A673 (cell line): ENCODE measurements around the gene PLXNB3. TPM values are rescaled to one million over a fixed set of nuclear protein-coding genes. Genes with fewer than 3 reads are reported as not detected.

Source experiments
- BruUV-seq: library from RNA; stranded (reverse); fragments of 400-500 nt; replicated peaks from 2 replicates; lab custom pipeline; 2021; lab: Mats Ljungman, UMichigan
- CTCF ChIA-PET: fragments of 300-600 bp; sonication (Branson Sonifier 250); formaldehyde crosslinking; loops from one replicate; lab custom pipeline; 2022; ENCODE audit warnings: antibody characterized with exemption; lab: Charles Lee
- POLR2A ChIA-PET: fragments of 300-600 bp; sonication (Branson Sonifier 250); formaldehyde crosslinking; loops from one replicate; lab custom pipeline; 2022; ENCODE audit warnings: antibody characterized with exemption; ENCODE audit not compliant: low non-redundant PET; lab: Charles Lee
- DNase-seq: peaks from one replicate; pipeline ENCODE4 v3.0.0-alpha.2; 2015; ENCODE audit warnings: low spot score
- H3K27ac ChIP-seq: fragments of 200-600 bp; sonication (generic); 2 replicates; pipeline ENCODE4 v1.5.1; 2016; ENCODE audit warnings: mixed run types, low read depth, mild to moderate bottlenecking, mixed read lengths, antibody characterized with exemption, low read length; ENCODE audit not compliant: poor library complexity, severe bottlenecking
- H3K27me3 ChIP-seq: fragments of 200-600 bp; sonication (generic); replicated peaks from 2 replicates; pipeline ENCODE4 v1.6.1; 2017; ENCODE audit warnings: mixed run types, low read depth, mild to moderate bottlenecking, mixed read lengths, antibody characterized with exemption, low read length; ENCODE audit not compliant: insufficient read depth, poor library complexity
- H3K36me3 ChIP-seq: fragments of 200-600 bp; sonication (generic); 2 replicates; pipeline ENCODE4 v1.6.1; 2016; ENCODE audit warnings: mixed run types, mild to moderate bottlenecking, mixed read lengths, antibody characterized with exemption, low read length; ENCODE audit not compliant: insufficient read depth, poor library complexity, severe bottlenecking
- H3K4me1 ChIP-seq: fragments of 200-600 bp; sonication (generic); 2 replicates; pipeline ENCODE4 v1.6.1; 2017; ENCODE audit warnings: mixed run types, mild to moderate bottlenecking, mixed read lengths, antibody characterized with exemption, low read length; ENCODE audit not compliant: insufficient read depth, poor library complexity, severe bottlenecking
- H3K4me3 ChIP-seq: fragments of 200-600 bp; sonication (generic); 2 replicates; pipeline ENCODE4 v1.5.1; 2016; ENCODE audit warnings: low read depth, mixed run types, mild to moderate bottlenecking, mixed read lengths, low read length; ENCODE audit not compliant: poor library complexity, severe bottlenecking
- H3K9me3 ChIP-seq: fragments of 200-600 bp; sonication (generic); 2 replicates; pipeline ENCODE4 v1.6.1; 2016; ENCODE audit warnings: mixed run types, low read depth, mild to moderate bottlenecking, mixed read lengths, antibody characterized with exemption, low read length; ENCODE audit not compliant: poor library complexity, severe bottlenecking
- CTCF ChIP-seq: fragments of 300-800, 200-600 bp; sonication (generic); conservative IDR thresholded peaks from 2 replicates; pipeline ENCODE4 v1.5.1; 2017; ENCODE audit warnings: low read depth, mild to moderate bottlenecking, antibody characterized with exemption, low read length, moderate library complexity, mixed read lengths
- EZH2 ChIP-seq: fragments of 200-600 bp; sonication (generic); IDR thresholded peaks from 2 replicates; pipeline ENCODE4 v1.6.1; 2017; ENCODE audit warnings: borderline replicate concordance, low read depth, mild to moderate bottlenecking, mixed read lengths, antibody characterized with exemption, low read length; ENCODE audit not compliant: poor library complexity, severe bottlenecking
- intact Hi-C: fragments of 100-400 bp; cut with micrococcal nuclease; formaldehyde crosslinking; loops from one replicate; pipeline ENCODE4 v1.10.0; 2022; ENCODE audit not compliant: unreplicated experiment
- total RNA-seq: library from RNA; stranded (reverse); gene quantifications from 2 replicates; pipeline ENCODE4 v1.2.3, GENCODE V29; 2021

PLXNB3 gene
- total RNA-seq, 1 experiment from 2014 or later = not detected

GRCh38 chrX:153762626-153763173, 1.3 kb upstream of the PLXNB3 start:
- Histone ChIP-seq H3K4me3 (no peak overlapping the region), H3K36me3 (no peaks in the 10 kb centered on the region), H3K9me3 (no peaks in the 10 kb centered on the region), H3K27me3 (no peaks in the 10 kb centered on the region), H3K27ac (no peak overlapping the region), H3K4me1 (no peaks in the 10 kb centered on the region)
- no TSS peak for BruUV-seq
- CTCF ChIA-PET = no interaction called here
- intact Hi-C loops = no loop called here
- no peak for DNase-seq
- POLR2A ChIA-PET = no interaction called here
- TF ChIP-seq CTCF (no peak), EZH2 (no peak)

- no TSS peak for BruUV-seq
- no peak for DNase-seq
- H3K36me3 ChIP-seq = no peaks in the 10 kb centered on the region
- CTCF ChIA-PET = no interaction called here
- intact Hi-C loops = no loop called here
- no peaks in the 10 kb centered on the region for H3K27me3 ChIP-seq
- POLR2A ChIA-PET = no interaction called here
- no peak overlapping the region for H3K4me3 ChIP-seq
- no peaks in the 10 kb centered on the region for H3K4me1 ChIP-seq
- H3K9me3 ChIP-seq = no peaks in the 10 kb centered on the region
- H3K27ac ChIP-seq = no peak overlapping the region
- TF ChIP-seq CTCF (no peak), EZH2 (no peak)
Observed at GRCh38 chrX:153763298-153763932, 634 bp upstream of the PLXNB3 start.

- no peak for TF ChIP-seq CTCF
- TF ChIP-seq EZH2 = no peak
- intact Hi-C loops = loop anchor here (1.0 kb wide), 1 partner anchor 183 kb away; no protein-coding TSS in a partner anchor
- Histone ChIP-seq H3K4me1 (no peaks in the 10 kb centered on the region), H3K36me3 (no peaks in the 10 kb centered on the region), H3K4me3 (no peak overlapping the region), H3K27ac (no peak overlapping the region), H3K27me3 (no peaks in the 10 kb centered on the region), H3K9me3 (no peaks in the 10 kb centered on the region)
- no peak for DNase-seq
- POLR2A ChIA-PET = no interaction called here
- no TSS peak for BruUV-seq
- CTCF ChIA-PET = no interaction called here
Observed at GRCh38 chrX:153764786-153765137, 713 bp downstream of the PLXNB3 start.
